H9 (cell line): ENCODE data around the gene FGR. TPM values are rescaled to one million over a fixed set of nuclear protein-coding genes. Genes with fewer than 3 reads are reported as not detected.

ENCODE experiments used
- DNase-seq: peaks from one replicate; pipeline ENCODE4 v3.0.0-alpha.2; 2017
- H2AFZ ChIP-seq: one replicate; pipeline ENCODE4 v1.6.1; 2013; ENCODE audit warnings: mild to moderate bottlenecking, low read length, control low read depth, moderate library complexity
- H2AK5ac ChIP-seq: 2 replicates; pipeline ENCODE4 v1.6.1; 2013; ENCODE audit warnings: low read length, control low read depth, mixed read lengths; ENCODE audit not compliant: insufficient read length
- H2BK120ac ChIP-seq: one replicate; pipeline ENCODE4 v1.6.1; 2013; ENCODE audit warnings: low read depth, mild to moderate bottlenecking, low read length, control low read depth, inconsistent platforms; ENCODE audit not compliant: poor library complexity, severe bottlenecking
- H2BK12ac ChIP-seq: 2 replicates; pipeline ENCODE4 v1.6.1; 2013; ENCODE audit warnings: low read length, control low read depth, mixed read lengths, low read depth; ENCODE audit not compliant: insufficient read length
- H2BK15ac ChIP-seq: 2 replicates; pipeline ENCODE4 v1.6.1; 2013; ENCODE audit warnings: low read depth, low read length, control low read depth
- H2BK20ac ChIP-seq: one replicate; pipeline ENCODE4 v1.6.1; 2013; ENCODE audit warnings: low read depth, mild to moderate bottlenecking, low read length, control low read depth, inconsistent platforms; ENCODE audit not compliant: poor library complexity, severe bottlenecking
- H2BK5ac ChIP-seq: 2 replicates; pipeline ENCODE4 v1.6.1; 2013; ENCODE audit warnings: low read length, control low read depth, mixed read lengths; ENCODE audit not compliant: insufficient read length
- H3K14ac ChIP-seq: 2 replicates; pipeline ENCODE4 v1.6.1; 2013; ENCODE audit warnings: low read length, control low read depth; ENCODE audit not compliant: insufficient read depth
- H3K18ac ChIP-seq: 2 replicates; pipeline ENCODE4 v1.6.1; 2013; ENCODE audit warnings: low read depth, mild to moderate bottlenecking, mixed read lengths, low read length, control low read depth; ENCODE audit not compliant: insufficient read length
- H3K23ac ChIP-seq: 2 replicates; pipeline ENCODE4 v1.6.1; 2013; ENCODE audit warnings: low read length, control low read depth, mixed read lengths, low read depth; ENCODE audit not compliant: insufficient read length
- H3K23me2 ChIP-seq: 2 replicates; pipeline ENCODE4 v1.6.1; 2013; ENCODE audit warnings: low read depth, mild to moderate bottlenecking, mixed read lengths, low read length, control low read depth; ENCODE audit not compliant: insufficient read length, poor library complexity, severe bottlenecking
- H3K27ac ChIP-seq: 2 replicates; pipeline ENCODE4 v1.5.1; 2013; ENCODE audit warnings: low read length, control low read depth, mixed read lengths, low read depth; ENCODE audit not compliant: insufficient read length
- H3K27me3 ChIP-seq: 2 replicates; pipeline ENCODE4 v1.6.1; 2013; ENCODE audit warnings: low read length, control low read depth, inconsistent platforms; ENCODE audit not compliant: insufficient read depth
- H3K4ac ChIP-seq: 2 replicates; pipeline ENCODE4 v1.6.1; 2013; ENCODE audit warnings: low read depth, mild to moderate bottlenecking, control low read depth, inconsistent platforms, low read length, moderate library complexity
- H3K4me1 ChIP-seq: 2 replicates; pipeline ENCODE4 v1.6.1; 2013; ENCODE audit warnings: low read length, control low read depth, inconsistent platforms; ENCODE audit not compliant: insufficient read depth
- H3K4me2 ChIP-seq: 2 replicates; pipeline ENCODE4 v1.6.1; 2013; ENCODE audit warnings: low read length, control low read depth, mixed read lengths; ENCODE audit not compliant: insufficient read length, insufficient read depth
- H3K56ac ChIP-seq: 2 replicates; pipeline ENCODE4 v1.6.1; 2013; ENCODE audit warnings: low read depth, mild to moderate bottlenecking, mixed read lengths, low read length, control low read depth; ENCODE audit not compliant: insufficient read length
- H3K79me1 ChIP-seq: 2 replicates; pipeline ENCODE4 v1.6.1; 2013; ENCODE audit warnings: low read depth, mild to moderate bottlenecking, moderate library complexity, low read length, control low read depth, inconsistent platforms; ENCODE audit not compliant: insufficient read depth, poor library complexity, severe bottlenecking
- H3K79me2 ChIP-seq: 2 replicates; pipeline ENCODE4 v1.6.1; 2013; ENCODE audit warnings: low read length, control low read depth, inconsistent platforms; ENCODE audit not compliant: insufficient read depth
- H3K9ac ChIP-seq: 2 replicates; pipeline ENCODE4 v1.6.1; 2013; ENCODE audit warnings: low read length, control low read depth, mixed read lengths; ENCODE audit not compliant: insufficient read length; ENCODE audit errors: extremely low read depth
- H3K9me3 ChIP-seq: one replicate; pipeline ENCODE4 v1.6.1; 2013; ENCODE audit warnings: low read depth, low read length, inconsistent platforms; ENCODE audit not compliant: control insufficient read depth
- H3T11ph ChIP-seq: one replicate; pipeline ENCODE4 v1.6.1; 2013; ENCODE audit warnings: mild to moderate bottlenecking, low read length, control low read depth, inconsistent platforms
- H4K20me1 ChIP-seq: one replicate; pipeline ENCODE4 v1.6.1; 2013; ENCODE audit not compliant: control insufficient read depth, insufficient read length, insufficient read depth
- H4K5ac ChIP-seq: 2 replicates; pipeline ENCODE4 v1.6.1; 2013; ENCODE audit warnings: low read depth, mild to moderate bottlenecking, mixed read lengths, low read length, control low read depth; ENCODE audit not compliant: insufficient read length
- H4K8ac ChIP-seq: replicated peaks from 2 replicates; pipeline ENCODE4 v1.6.1; 2013; ENCODE audit warnings: low read length, control low read depth, mixed read lengths, low read depth; ENCODE audit not compliant: insufficient read length
- H4K91ac ChIP-seq: 2 replicates; pipeline ENCODE4 v1.6.1; 2013; ENCODE audit warnings: low read depth, mild to moderate bottlenecking, moderate library complexity, mixed read lengths, low read length, control low read depth; ENCODE audit not compliant: insufficient read length
- H3K27ac Mint-ChIP-seq, 3 experiments: 2 replicates in 2 of 3; 3 replicates in 1 of 3; pipeline ENCODE4 v1.8.0; 2020 to 2021; ENCODE audit warnings: mixed read lengths in 3 of 3, mild to moderate bottlenecking in 1 of 3, moderate library complexity in 1 of 3
- H3K27me3 Mint-ChIP-seq: 2 replicates; pipeline ENCODE4 v1.8.0; 2021; ENCODE audit warnings: low read depth, mild to moderate bottlenecking, moderate library complexity, mixed read lengths
- H3K36me3 Mint-ChIP-seq, 3 experiments: 2 replicates in 2 of 3; 3 replicates in 1 of 3; pipeline ENCODE4 v1.8.0; 2020 to 2021; ENCODE audit warnings: low read depth in 3 of 3, mixed read lengths in 3 of 3; ENCODE audit not compliant: insufficient read depth in 1 of 3
- H3K4me1 Mint-ChIP-seq, 2 experiments: 2 replicates each; pipeline ENCODE4 v1.8.0; 2020; ENCODE audit warnings: mixed read lengths in 2 of 2
- H3K4me3 Mint-ChIP-seq, 2 experiments: 2 replicates in 1 of 2; 3 replicates in 1 of 2; pipeline ENCODE4 v1.8.0; 2020 to 2021; ENCODE audit warnings: mild to moderate bottlenecking in 2 of 2, mixed read lengths in 2 of 2, moderate library complexity in 1 of 2
- H3K9me3 Mint-ChIP-seq, 2 experiments: 2 replicates in 1 of 2; 3 replicates in 1 of 2; pipeline ENCODE4 v1.8.0; 2020; ENCODE audit warnings: mild to moderate bottlenecking in 2 of 2, mixed read lengths in 2 of 2, moderate library complexity in 1 of 2
- WGBS: extraction: QIAGEN DNeasy Blood & Tissue Kit; methylation state at CpG from one replicate; pipeline ENCODE4 v1.1.7; 2013; ENCODE audit warnings: missing lambda C conversion rate, low lambda C conversion rate, mixed read lengths; ENCODE audit not compliant: insufficient read length; ENCODE audit errors: extremely low coverage; 5-methylcytosine and 5-hydroxymethylcytosine counted together
- total RNA-seq: library from RNA; stranded (reverse); gene quantifications from 2 replicates; pipeline ENCODE4 v1.2.1, GENCODE V29; 2021
- TF ChIP-seq, protein P1 (sequence below): fragments of 200-600 bp; sonication (generic); conservative IDR thresholded peaks from 3 replicates; pipeline ENCODE4 v1.8.0; 2021; ENCODE audit warnings: antibody characterized with exemption, mild to moderate bottlenecking

The FGR gene
- total RNA-seq, 1 experiment from 2014 or later = not detected

GRCh38 chr1:27645071-27645415 is 10.1 kb upstream of the FGR start:
- Histone ChIP-seq H3K27ac (no peak overlapping the region), H2BK20ac (no peak overlapping the region), H2BK5ac (no peak overlapping the region), H3K4ac (no peak overlapping the region), H3K56ac (no peak overlapping the region), H3K14ac (no peak overlapping the region), H2BK15ac (no peak overlapping the region), H4K5ac (no peak overlapping the region), H4K20me1 (no peaks in the 10 kb centered on the region), H3K9ac (no peak overlapping the region), H3K4me1 (peaks cover 3% of the 10 kb centered on the region), H3K27me3 (no peaks in the 10 kb centered on the region), H2AK5ac (no peak overlapping the region), H2AFZ (no peak overlapping the region), H3K18ac (no peak overlapping the region), H3K79me2 (no peaks in the 10 kb centered on the region), H3K4me2 (no peak overlapping the region), H3K79me1 (no peaks in the 10 kb centered on the region), H3T11ph (no peak overlapping the region), H3K23me2 (no peaks in the 10 kb centered on the region), H3K23ac (no peak overlapping the region), H2BK120ac (no peak overlapping the region), H4K91ac (no peak overlapping the region), H4K8ac (no peak overlapping the region), H2BK12ac (no peak overlapping the region), H3K9me3 (no peaks in the 10 kb centered on the region)
- peaks cover 2% of the 10 kb centered on the region for H3K27me3 Mint-ChIP-seq
- no CpG with 5 or more reads among the region's 4 CpGs for WGBS
- H3K9me3 Mint-ChIP-seq = no peaks in the 10 kb centered on the region; a peak in 1 of 5 replicates
- no peaks in the 10 kb centered on the region for H3K36me3 Mint-ChIP-seq
- peaks cover 9 to 16% of the 10 kb centered on the region in 2 experiments for H3K4me1 Mint-ChIP-seq
- TF ChIP-seq, protein P1, sequence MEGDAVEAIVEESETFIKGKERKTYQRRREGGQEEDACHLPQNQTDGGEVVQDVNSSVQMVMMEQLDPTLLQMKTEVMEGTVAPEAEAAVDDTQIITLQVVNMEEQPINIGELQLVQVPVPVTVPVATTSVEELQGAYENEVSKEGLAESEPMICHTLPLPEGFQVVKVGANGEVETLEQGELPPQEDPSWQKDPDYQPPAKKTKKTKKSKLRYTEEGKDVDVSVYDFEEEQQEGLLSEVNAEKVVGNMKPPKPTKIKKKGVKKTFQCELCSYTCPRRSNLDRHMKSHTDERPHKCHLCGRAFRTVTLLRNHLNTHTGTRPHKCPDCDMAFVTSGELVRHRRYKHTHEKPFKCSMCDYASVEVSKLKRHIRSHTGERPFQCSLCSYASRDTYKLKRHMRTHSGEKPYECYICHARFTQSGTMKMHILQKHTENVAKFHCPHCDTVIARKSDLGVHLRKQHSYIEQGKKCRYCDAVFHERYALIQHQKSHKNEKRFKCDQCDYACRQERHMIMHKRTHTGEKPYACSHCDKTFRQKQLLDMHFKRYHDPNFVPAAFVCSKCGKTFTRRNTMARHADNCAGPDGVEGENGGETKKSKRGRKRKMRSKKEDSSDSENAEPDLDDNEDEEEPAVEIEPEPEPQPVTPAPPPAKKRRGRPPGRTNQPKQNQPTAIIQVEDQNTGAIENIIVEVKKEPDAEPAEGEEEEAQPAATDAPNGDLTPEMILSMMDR = no peak
- no peak overlapping the region for H3K4me3 Mint-ChIP-seq
- DNase-seq = no peak
- H3K27ac Mint-ChIP-seq = peak overlapping the region in 1 of 3 experiments; percentile 70; a peak in 1 of 7 replicates
